Loucy (cell line): Measurements from ENCODE around the gene ATP5PF.

ENCODE experiments used
- CTCF ChIP-seq: fragments of 200-600 bp; sonication (generic); conservative IDR thresholded peaks from 2 replicates; pipeline ENCODE4 v1.5.1; 2014; ENCODE audit warnings: mild to moderate bottlenecking, antibody characterized with exemption, low read length
- EZH2phosphoT487 ChIP-seq: fragments of 200-600 bp; IDR thresholded peaks from 2 replicates; pipeline ENCODE4 v1.6.1; 2018; ENCODE audit warnings: antibody characterized with exemption, mild to moderate bottlenecking, moderate library complexity, borderline replicate concordance

- TF ChIP-seq CTCF (no peak), EZH2phosphoT487 (no peak)
Measured at GRCh38 chr21:25717491-25718147, 17.1 kb downstream of the ATP5PF start.
